OCI-LY3 (cell line): ENCODE measurements around the gene LRBA.

Experiments used
- H2AFZ ChIP-seq: fragments of 200-600, 300-600 bp; shearing (Covaris generic); 2 replicates; pipeline ENCODE4 v1.6.0; 2014; ENCODE audit warnings: antibody characterized with exemption, low read depth, low read length
- H3K27ac ChIP-seq: fragments of 200-600, 300-600 bp; sonication (generic); 2 replicates; pipeline ENCODE4 v1.5.1; 2014; ENCODE audit warnings: mild to moderate bottlenecking, low read length, moderate library complexity, mixed read lengths
- H3K27me3 ChIP-seq: fragments of 200-600, 300-600 bp; sonication (generic); 2 replicates; pipeline ENCODE4 v1.6.1; 2014; ENCODE audit warnings: low read depth, low read length, mixed read lengths
- H3K36me3 ChIP-seq: fragments of 200-600, 300-600 bp; sonication (generic); replicated peaks from 2 replicates; pipeline ENCODE3; 2014; ENCODE audit warnings: low read depth, low read length, mixed read lengths
- H3K4me1 ChIP-seq: fragments of 300-600, 200-600 bp; sonication (generic); 2 replicates; pipeline ENCODE4 v1.6.1; 2014; ENCODE audit warnings: low read length, mixed read lengths
- H3K4me2 ChIP-seq: fragments of 200-600, 300-600 bp; sonication (generic); 2 replicates; pipeline ENCODE4 v1.6.1; 2014; ENCODE audit warnings: low read length, mixed read lengths
- H3K4me3 ChIP-seq: fragments of 300-600, 200-600 bp; sonication (generic); 2 replicates; pipeline ENCODE4 v1.5.1; 2014; ENCODE audit warnings: antibody characterized with exemption, mild to moderate bottlenecking, low read length, moderate library complexity
- H3K79me2 ChIP-seq: fragments of 300-600, 200-600 bp; shearing (Covaris generic); 2 replicates; pipeline ENCODE4 v1.6.1; 2014; ENCODE audit warnings: mild to moderate bottlenecking, low read length, mixed read lengths
- H3K9ac ChIP-seq: fragments of 300-600, 200-600 bp; shearing (Covaris generic); 2 replicates; pipeline ENCODE4 v1.6.0; 2014; ENCODE audit warnings: mild to moderate bottlenecking, low read length, moderate library complexity
- H3K9me3 ChIP-seq: fragments of 200-600, 300-600 bp; shearing (Covaris generic); 2 replicates; pipeline ENCODE4 v1.6.1; 2014; ENCODE audit warnings: low read length, mixed read lengths; ENCODE audit not compliant: insufficient read depth
- H4K20me1 ChIP-seq: fragments of 200-600, 300-600 bp; sonication (generic); 2 replicates; pipeline ENCODE4 v1.6.1; 2016; ENCODE audit warnings: low read length, mixed read lengths; ENCODE audit not compliant: insufficient read depth
- CTCF ChIP-seq: fragments of 200-600, 300-600 bp; sonication (generic); IDR thresholded peaks from 2 replicates; pipeline ENCODE4 v1.5.1; 2014; ENCODE audit warnings: antibody characterized with exemption, low read length, low read depth
- EZH2phosphoT487 ChIP-seq: fragments of 200-600 bp; shearing (Covaris generic); IDR thresholded peaks from 2 replicates; pipeline ENCODE4 v1.6.1; 2018; ENCODE audit warnings: antibody characterized with exemption, mixed run types, low read depth

LRBA gene

DNA sequence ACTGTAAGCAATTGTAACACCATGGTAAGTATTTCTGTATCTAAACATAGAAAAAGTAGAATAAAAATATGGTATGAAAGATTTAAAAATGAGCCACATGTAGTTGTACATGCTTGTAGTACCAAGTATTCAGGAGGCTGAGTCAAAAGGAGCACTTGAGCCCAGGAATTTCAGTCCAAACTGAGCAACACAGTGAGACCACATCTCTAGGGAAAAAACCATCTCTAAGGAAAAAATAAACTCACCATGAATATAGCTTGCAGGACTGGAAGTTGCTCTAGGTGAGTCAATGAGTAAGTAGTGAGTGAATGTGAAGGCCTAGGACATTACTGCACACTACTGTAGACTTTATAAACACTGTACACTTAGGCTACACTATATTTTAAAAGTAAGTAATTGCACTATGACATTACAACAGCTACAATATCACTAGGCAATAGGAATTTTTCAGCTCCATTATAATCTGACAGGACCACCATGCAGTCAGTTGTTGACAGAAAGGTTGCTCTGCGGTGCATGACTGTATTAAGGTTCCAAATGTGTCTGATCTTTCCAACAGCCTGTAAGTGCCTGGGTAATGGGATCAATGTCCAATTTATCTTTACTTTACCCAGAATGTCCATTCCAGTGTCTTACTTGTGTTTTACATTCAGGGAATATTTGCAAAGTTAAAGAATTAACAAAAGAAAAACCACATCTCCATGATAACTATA, 28.9 kb upstream of the LRBA start:
- Histone ChIP-seq H3K4me3 (no peak overlapping the region), H3K4me2 (no peak overlapping the region), H3K27ac (no peak overlapping the region), H4K20me1 (no peaks in the 10 kb centered on the region), H3K9me3 (no peaks in the 10 kb centered on the region), H2AFZ (no peak overlapping the region), H3K9ac (no peak overlapping the region), H3K79me2 (no peaks in the 10 kb centered on the region), H3K36me3 (no peaks in the 10 kb centered on the region), H3K27me3 (no peaks in the 10 kb centered on the region), H3K4me1 (no peaks in the 10 kb centered on the region)
- no peak for TF ChIP-seq EZH2phosphoT487
- no peak for TF ChIP-seq CTCF

DNA sequence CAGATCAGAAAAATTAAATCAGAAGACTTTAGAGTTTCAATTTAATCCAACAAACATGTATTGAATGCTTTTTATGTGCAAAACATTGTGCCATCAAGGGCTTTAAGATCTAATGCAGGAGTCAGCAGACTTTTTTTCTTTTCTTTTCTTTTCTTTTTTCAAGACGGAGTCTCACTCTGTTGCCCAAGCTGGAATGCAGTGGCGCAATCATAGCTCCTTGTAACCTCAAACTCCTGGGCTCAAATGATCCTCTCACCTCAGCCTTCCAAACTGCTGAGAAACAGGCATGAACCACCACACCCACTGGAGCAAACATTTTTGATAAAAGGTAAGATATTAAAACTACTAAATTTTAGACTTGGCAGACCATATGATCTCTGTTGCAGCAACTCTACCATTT, 24.6 kb upstream of the LRBA start:
- no peak overlapping the region for H3K4me2 ChIP-seq
- no peaks in the 10 kb centered on the region for H3K27me3 ChIP-seq
- H3K27ac ChIP-seq, result no peak overlapping the region
- no peaks in the 10 kb centered on the region for H3K79me2 ChIP-seq
- no peak overlapping the region for H2AFZ ChIP-seq
- no peaks in the 10 kb centered on the region for H3K36me3 ChIP-seq
- no peaks in the 10 kb centered on the region for H3K4me1 ChIP-seq
- no peaks in the 10 kb centered on the region for H3K9me3 ChIP-seq
- H3K9ac ChIP-seq, result no peak overlapping the region
- H4K20me1 ChIP-seq, result no peaks in the 10 kb centered on the region
- TF ChIP-seq EZH2phosphoT487 (no peak), CTCF (no peak)
- H3K4me3 ChIP-seq, result no peak overlapping the region

DNA sequence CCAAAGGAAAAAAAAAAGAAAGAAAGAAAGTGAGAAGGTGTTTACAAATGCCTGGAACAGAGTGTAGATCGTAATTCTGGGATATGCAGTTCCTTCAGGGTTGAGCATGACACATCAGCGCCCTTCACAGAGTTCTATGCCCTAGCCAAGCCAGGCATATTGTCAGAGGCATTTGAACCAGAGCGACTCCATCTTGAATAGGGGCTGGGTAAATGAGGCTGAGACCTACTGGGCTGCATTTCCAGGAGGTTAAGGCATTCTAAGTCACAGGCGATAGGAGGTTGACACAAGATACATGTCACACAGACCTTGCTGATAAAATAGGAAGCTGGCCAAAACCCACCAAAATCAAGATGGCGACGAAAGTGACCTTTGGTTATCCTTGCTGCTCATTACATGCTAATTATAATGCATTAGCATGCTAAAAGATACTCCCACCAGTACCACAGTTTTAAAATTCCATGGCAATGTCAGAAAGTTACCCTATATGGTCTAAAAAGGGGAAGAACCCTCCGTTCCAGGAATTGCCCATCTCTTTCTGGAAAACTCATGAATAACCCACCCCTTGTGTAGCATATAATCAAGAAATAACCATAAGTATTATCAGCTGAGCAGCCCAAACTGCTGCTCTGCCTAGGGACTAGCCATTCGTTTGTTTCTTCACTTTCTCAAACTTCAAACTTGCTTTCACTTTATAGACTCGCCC, 23.5 kb upstream of the LRBA start:
- H4K20me1 ChIP-seq, result no peaks in the 10 kb centered on the region
- H3K4me1 ChIP-seq, result no peaks in the 10 kb centered on the region
- no peaks in the 10 kb centered on the region for H3K79me2 ChIP-seq
- TF ChIP-seq EZH2phosphoT487, result no peak
- TF ChIP-seq CTCF, result no peak
- no peaks in the 10 kb centered on the region for H3K9me3 ChIP-seq
- H3K4me3 ChIP-seq, result no peak overlapping the region
- no peaks in the 10 kb centered on the region for H3K27me3 ChIP-seq
- no peaks in the 10 kb centered on the region for H3K36me3 ChIP-seq
- no peak overlapping the region for H3K27ac ChIP-seq
- no peak overlapping the region for H2AFZ ChIP-seq
- H3K4me2 ChIP-seq, result no peak overlapping the region
- no peak overlapping the region for H3K9ac ChIP-seq

DNA sequence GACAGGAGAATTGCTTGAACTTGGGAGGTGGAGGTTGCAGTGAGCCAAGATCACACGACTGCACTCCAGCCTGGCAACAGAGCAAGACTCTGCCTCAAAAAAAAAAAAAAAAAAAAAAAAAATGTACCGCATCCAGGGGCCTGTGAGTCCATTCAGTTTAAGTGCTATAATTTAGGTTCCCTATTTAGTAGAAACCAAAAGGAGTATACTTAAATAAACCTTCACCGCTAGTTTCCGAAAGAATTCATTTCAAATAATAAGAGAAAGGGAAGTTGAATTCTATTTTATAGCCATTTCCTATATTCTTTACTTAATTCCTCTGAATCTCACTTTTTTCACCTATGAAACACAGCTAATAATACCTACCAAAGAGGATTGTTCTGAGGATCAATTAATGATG, 20.8 kb upstream of the LRBA start:
- no peaks in the 10 kb centered on the region for H3K79me2 ChIP-seq
- H2AFZ ChIP-seq, result no peak overlapping the region
- TF ChIP-seq CTCF, result no peak
- no peak for TF ChIP-seq EZH2phosphoT487
- H3K9me3 ChIP-seq, result no peaks in the 10 kb centered on the region
- H3K36me3 ChIP-seq, result no peaks in the 10 kb centered on the region
- H3K4me2 ChIP-seq, result no peak overlapping the region
- H3K9ac ChIP-seq, result no peak overlapping the region
- no peak overlapping the region for H3K4me3 ChIP-seq
- H3K4me1 ChIP-seq, result peaks cover 8% of the 10 kb centered on the region
- no peak overlapping the region for H3K27ac ChIP-seq
- no peaks in the 10 kb centered on the region for H3K27me3 ChIP-seq
- H4K20me1 ChIP-seq, result no peaks in the 10 kb centered on the region
